HG03066 (cell line): ENCODE measurements around the gene RRBP1.
"Not testable (repeated sequence)": the region's sequence is repeated elsewhere in the genome, so short reads cannot be mapped to it uniquely, and the experiment has no call there.

Experiments used
- ATAC-seq: cut with Tn5 transposase; IDR thresholded peaks from one replicate; pipeline ENCODE4 v1.9.1; 2021; ENCODE audit warnings: low read depth; ENCODE audit not compliant: unreplicated experiment

RRBP1 gene

GRCh38 chr20:17663486-17663885 lies 18.6 kb downstream of the RRBP1 start:
- ATAC-seq = no peak

GRCh38 chr20:17663040-17663399 lies 19.0 kb downstream of the RRBP1 start:
- ATAC-seq = no peak

GRCh38 chr20:17662333-17663039 lies 19.6 kb downstream of the RRBP1 start:
- ATAC-seq = no peak

GRCh38 chr20:17661121-17661744 lies 20.8 kb downstream of the RRBP1 start:
- ATAC-seq = no peak

- ATAC-seq = no peak
These were observed 21.4 kb downstream of the RRBP1 start for GRCh38 chr20:17660667-17661066.

- no peak for ATAC-seq
These were observed 22.2 kb downstream of the RRBP1 start for GRCh38 chr20:17659801-17660200.

- ATAC-seq = not testable (repeated sequence)
These were observed 22.7 kb downstream of the RRBP1 start for GRCh38 chr20:17659344-17659743.

- no peak for ATAC-seq
These were observed 23.4 kb downstream of the RRBP1 start for GRCh38 chr20:17658648-17658993.

GRCh38 chr20:17657898-17658647 lies 24.0 kb downstream of the RRBP1 start:
- no peak for ATAC-seq

- ATAC-seq = no peak
These were observed 24.8 kb downstream of the RRBP1 start for GRCh38 chr20:17657079-17657825.

- ATAC-seq = no peak
These were observed 26.1 kb downstream of the RRBP1 start for GRCh38 chr20:17655865-17656479.

- ATAC-seq = no peak
These were observed 26.8 kb downstream of the RRBP1 start for GRCh38 chr20:17655286-17655651.

- no peak for ATAC-seq
These were observed 27.3 kb downstream of the RRBP1 start for GRCh38 chr20:17654649-17655285.

GRCh38 chr20:17653835-17654648 lies 28.0 kb downstream of the RRBP1 start:
- no peak for ATAC-seq

GRCh38 chr20:17652411-17652810 lies 29.6 kb downstream of the RRBP1 start:
- ATAC-seq = no peak

- ATAC-seq = no peak
These were observed 30.2 kb downstream of the RRBP1 start for GRCh38 chr20:17651760-17652388.

GRCh38 chr20:17651129-17651759 lies 30.8 kb downstream of the RRBP1 start:
- no peak for ATAC-seq

GRCh38 chr20:17650301-17651128 lies 31.5 kb downstream of the RRBP1 start:
- no peak for ATAC-seq
